Measurements from ENCODE around the gene ZFAND2A. TPM values are rescaled to one million over a fixed set of nuclear protein-coding genes. Genes with fewer than 3 reads are reported as not detected.
A peak's percentile ranks its signal among the peaks of the same experiment; 100 is the strongest.

The ZFAND2A gene
- total RNA-seq, 1 donor: 11.7 TPM

DNA sequence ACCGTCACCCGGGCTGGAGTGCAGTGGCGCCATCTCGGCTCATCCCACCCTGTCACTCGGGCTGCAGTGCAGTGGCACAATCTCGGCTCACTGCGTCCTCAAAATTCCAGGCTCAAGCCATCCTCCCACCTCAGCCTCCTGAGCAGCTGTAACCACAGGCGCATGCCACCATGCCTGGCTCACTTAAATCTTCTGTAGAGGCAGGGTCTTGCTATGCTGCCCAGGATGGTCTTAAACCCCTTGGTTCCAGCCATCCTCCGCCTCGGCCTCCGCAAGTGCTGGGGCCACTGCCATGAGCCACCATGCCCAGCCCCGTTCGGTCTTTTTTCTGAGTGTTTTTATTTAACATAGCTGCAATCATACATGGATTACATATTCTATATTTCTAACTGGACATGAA is 30.6 kb downstream of the ZFAND2A start:
- no peak for DNase-seq (ENCODE audit: low read depth)
- TF ChIP-seq, protein P1, sequence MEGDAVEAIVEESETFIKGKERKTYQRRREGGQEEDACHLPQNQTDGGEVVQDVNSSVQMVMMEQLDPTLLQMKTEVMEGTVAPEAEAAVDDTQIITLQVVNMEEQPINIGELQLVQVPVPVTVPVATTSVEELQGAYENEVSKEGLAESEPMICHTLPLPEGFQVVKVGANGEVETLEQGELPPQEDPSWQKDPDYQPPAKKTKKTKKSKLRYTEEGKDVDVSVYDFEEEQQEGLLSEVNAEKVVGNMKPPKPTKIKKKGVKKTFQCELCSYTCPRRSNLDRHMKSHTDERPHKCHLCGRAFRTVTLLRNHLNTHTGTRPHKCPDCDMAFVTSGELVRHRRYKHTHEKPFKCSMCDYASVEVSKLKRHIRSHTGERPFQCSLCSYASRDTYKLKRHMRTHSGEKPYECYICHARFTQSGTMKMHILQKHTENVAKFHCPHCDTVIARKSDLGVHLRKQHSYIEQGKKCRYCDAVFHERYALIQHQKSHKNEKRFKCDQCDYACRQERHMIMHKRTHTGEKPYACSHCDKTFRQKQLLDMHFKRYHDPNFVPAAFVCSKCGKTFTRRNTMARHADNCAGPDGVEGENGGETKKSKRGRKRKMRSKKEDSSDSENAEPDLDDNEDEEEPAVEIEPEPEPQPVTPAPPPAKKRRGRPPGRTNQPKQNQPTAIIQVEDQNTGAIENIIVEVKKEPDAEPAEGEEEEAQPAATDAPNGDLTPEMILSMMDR (IDR thresholded peaks at IDR 0.05; ENCODE audit: insufficient read depth, low read depth, low read length): no peak
- H3K4me3 ChIP-seq (ENCODE audit: low read depth, low read length): no peak overlapping the region

DNA sequence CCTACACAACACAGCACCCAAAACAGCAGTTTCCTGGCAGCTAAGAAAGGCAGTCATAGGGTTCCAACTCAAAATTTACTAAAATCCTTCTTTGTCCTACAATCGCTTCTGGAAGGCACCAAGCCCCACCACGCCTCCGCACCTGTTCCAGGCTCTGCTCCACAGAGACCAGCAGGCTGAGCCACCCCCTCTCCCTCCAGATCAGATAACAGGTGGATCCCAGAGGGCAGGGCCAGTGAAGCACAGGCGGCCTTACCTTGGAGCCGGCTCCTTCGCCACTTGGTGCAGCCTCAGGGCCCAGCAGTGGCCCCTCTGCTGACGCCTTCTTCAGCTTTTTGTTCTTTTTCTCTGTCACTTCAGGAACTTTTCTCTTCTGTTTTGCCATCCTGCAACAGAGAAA is 33.0 kb downstream of the ZFAND2A start:
- DNase-seq (ENCODE audit: low read depth): no peak
- H3K4me3 ChIP-seq (ENCODE audit: low read depth, low read length): no peak overlapping the region
- TF ChIP-seq, protein P1 (IDR thresholded peaks at IDR 0.05; ENCODE audit: insufficient read depth, low read depth, low read length): no peak

DNA sequence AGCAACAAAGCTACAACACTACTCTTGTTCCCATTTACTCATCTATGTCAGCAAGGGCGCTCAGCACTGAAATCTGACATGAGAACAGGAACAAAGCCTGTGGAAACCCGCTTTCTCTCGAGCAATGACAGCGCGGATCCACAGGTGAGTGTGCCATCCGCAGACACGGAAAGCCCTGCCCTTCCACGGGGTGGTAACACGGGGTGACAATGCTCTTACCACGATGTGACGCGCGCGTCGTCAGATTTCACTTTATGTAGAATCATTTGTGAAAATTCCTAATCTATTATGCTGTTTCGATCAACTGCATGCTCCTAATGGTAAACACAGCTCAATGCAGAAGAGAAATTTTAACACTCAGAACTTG is 34.4 kb downstream of the ZFAND2A start:
- H3K4me3 ChIP-seq (ENCODE audit: low read depth, low read length): no peak overlapping the region
- no peak for DNase-seq (ENCODE audit: low read depth)
- TF ChIP-seq, protein P1 (IDR thresholded peaks at IDR 0.05; ENCODE audit: insufficient read depth, low read depth, low read length): no peak

DNA sequence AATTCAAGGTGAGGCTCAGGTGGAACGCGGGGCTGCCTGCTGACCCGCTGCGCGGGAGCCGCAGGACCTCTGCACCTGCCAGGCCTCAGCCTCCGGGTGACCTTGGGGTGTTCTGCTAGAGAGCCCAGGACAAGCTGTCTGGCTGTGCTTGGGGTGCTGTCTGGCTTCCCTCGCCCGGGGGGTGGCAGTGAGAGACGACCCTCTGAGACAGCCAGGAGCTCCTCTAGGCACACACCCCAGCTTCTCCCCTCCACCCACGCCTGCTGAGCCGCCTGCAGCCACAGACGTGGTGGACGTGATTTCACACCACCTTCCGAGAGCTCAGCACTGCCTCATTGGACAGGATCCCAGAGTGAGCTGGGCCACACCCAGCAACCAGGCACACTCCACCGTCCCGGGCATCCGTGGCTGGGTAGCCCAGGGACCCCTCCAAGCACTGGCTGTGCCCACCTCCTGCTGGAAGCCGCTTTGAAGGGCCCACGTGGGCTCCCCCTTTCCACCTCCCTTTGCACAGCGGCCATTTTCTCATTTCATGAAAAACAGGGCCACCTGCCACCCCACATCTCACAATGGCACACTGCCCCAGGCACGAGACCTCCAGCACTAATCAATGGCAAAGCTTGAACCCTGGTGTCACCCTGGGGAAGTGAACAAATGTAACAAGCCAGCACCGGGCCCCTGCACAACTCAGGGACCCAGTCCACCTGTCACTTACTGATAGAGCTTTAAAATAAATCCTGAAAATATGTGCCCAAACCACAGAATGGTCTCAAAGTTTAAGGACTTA is 35.0 kb downstream of the ZFAND2A start:
- DNase-seq (ENCODE audit: low read depth): no peak
- TF ChIP-seq, protein P1 (IDR thresholded peaks at IDR 0.05; ENCODE audit: insufficient read depth, low read depth, low read length): no peak
- H3K4me3 ChIP-seq (ENCODE audit: low read depth, low read length): no peak overlapping the region

DNA sequence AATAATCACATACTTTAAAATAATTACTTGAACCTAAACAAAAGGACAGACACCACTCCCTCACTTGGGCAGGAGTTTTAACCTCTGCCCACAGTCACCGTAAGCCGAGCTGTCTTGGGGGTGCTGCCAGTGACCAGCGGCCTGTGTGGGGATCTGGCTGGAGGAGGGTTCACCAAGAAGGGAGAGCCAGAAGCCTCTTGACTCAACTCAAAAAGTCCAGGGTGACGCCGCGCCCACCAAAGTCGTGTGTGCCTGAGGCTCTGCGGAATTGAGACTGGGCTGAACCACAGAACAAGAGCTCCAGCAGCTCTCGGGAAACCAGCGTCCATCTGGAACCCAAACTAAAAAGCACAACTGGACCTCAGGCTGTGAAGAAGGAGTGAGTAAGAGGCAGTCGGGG is 35.8 kb downstream of the ZFAND2A start:
- H3K4me3 ChIP-seq (ENCODE audit: low read depth, low read length): peak overlapping the region; percentile 13
- TF ChIP-seq, protein P1 (IDR thresholded peaks at IDR 0.05; ENCODE audit: insufficient read depth, low read depth, low read length): no peak
- no peak for DNase-seq (ENCODE audit: low read depth)

DNA sequence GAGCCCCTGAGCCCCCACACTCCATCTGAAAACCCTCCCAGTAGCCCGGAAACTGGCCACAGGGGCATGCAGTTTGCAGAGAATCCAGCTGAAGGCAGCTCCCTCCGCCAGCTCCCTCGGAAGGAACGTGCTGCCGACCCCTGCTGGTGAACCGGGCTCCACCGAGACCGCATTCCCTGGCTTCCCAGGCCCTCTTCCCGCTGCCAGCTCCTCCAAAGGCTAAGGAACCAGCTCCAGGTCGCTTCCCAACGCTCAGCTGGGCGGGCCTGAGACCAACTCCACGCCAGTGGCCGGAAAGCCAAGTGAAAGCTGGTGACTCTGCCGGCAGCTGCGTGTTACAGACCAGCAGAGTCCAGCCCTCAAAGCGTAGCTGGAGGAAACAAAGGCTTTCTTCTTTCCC is 36.3 kb downstream of the ZFAND2A start:
- peak; percentile 89 for DNase-seq (ENCODE audit: low read depth)
- TF ChIP-seq, protein P1 (IDR thresholded peaks at IDR 0.05; ENCODE audit: insufficient read depth, low read depth, low read length): peak; percentile 66
- peak overlapping the region; percentile 13 for H3K4me3 ChIP-seq (ENCODE audit: low read depth, low read length)
